NCI-H2081 treated with DMSO at 0.1 percent for 48 hours (cell line): ENCODE data around the gene SCUBE1.

Source experiments
- DNase-seq: peaks from one replicate; lab custom pipeline; 2025; lab: John Stamatoyannopoulos, UW

Gene SCUBE1

DNA sequence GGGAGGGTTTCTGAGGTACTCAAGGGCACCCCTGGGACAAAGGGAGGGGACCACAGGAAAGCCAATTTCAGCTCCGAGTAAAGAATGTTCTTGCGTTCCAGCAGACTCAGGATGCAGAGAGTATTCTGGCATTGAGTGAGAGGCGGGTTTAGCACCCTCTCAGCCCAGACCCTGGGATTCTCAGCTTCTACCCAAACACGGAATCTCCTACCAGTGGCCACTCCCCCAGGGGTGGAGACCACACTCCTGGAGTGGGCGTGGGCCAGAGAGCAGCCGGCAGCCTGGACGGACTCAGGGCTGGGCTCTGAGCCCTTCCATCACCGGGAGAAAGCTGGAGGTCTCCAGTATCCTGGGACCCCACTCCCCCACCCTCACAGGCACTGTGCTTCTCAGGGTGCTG lies 130.1 kb downstream of the SCUBE1 start:
- no peak for DNase-seq

DNA sequence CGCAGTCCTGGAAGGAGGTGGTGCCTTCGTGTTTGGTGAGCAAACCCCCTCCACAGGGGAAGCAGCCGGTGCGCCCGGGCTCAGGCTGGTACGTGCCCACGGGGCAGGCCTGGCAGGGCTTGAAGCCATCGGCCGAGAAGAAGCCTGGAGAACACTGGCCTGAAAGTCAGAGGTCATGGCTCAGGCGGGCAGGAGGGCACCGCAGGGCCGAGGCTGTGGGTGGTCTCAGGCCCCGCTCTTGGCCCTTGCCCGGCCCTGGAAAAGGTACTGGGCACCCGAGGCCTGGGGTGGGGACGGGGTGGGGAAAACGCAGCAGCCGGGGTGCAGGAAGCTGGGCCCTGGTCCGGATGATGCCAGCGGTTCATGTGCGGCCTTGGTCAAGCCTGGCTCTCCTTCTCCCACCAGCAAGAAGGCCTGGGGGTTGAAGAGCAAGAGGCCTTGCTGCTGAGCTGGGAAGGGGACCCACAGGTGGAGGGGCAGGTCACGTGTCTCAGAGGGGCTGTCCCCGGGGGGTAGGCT lies 130.7 kb downstream of the SCUBE1 start:
- no peak for DNase-seq

DNA sequence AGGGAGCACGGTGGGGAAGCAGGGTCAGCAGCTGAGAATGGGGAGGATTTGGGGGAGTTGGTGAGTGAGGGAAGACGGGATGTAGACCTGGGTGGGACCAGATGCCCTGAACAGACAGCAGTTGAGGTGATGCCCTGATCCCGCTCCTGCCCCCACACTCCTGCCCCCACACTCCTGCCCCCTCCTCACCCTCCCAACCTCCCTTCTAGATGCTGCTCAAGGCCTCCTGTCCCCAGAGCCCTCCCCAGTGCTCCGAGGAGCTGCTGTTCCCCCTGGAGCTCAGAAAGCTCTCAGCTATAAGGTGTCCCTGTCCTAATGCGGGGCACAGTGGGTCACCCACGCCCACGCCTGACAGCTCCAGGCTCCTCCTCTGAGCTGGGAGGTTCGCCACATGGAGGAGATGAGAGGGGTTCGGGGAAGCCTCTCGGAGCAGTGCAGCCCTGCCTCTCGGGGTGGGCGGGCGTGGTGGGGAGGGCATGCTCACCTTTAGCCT lies 131.2 kb downstream of the SCUBE1 start:
- no peak for DNase-seq

DNA sequence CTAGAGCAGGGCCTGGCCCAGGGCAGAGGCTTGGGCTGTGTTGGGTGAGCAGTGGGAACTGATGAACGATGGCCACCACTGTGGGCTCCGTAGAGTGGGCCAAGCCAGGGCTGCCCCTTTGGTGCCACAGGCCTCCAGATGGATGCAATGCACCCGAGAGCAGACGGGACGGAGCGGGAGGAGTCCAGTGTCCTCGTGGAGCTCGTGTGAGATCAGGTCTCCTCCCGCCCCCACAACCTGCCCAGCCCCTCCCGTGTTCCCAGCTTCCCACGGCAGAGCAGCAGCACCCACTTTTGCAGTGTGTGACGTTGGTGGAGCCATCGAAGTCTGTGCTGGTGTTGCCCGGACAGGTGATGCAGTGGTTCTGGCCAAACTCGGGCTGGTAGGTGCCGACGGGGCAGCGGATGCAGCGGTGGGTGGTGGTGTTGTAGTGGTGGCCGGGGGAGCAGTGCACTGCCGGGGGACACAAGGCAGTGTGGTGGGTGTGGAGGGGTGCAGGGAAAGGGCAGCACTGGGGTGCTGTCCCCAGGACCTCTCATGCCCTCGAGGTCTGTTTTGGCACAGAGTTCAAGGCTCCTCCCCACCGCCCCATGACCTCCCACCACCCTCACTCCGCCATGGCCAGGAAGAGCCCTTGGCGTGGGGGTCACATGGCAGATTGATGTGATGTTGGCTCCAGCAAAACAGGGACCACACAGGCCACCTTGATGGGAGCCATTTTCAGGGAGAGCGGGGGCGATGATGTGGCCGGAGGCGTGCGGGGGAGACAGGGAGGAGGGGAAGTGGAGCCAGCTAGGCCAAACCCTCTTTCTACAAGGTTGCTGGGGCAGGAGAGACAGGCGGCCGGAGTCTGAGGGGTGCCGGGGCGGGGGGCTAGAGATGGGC lies 132.3 kb downstream of the SCUBE1 start:
- DNase-seq = no peak

DNA sequence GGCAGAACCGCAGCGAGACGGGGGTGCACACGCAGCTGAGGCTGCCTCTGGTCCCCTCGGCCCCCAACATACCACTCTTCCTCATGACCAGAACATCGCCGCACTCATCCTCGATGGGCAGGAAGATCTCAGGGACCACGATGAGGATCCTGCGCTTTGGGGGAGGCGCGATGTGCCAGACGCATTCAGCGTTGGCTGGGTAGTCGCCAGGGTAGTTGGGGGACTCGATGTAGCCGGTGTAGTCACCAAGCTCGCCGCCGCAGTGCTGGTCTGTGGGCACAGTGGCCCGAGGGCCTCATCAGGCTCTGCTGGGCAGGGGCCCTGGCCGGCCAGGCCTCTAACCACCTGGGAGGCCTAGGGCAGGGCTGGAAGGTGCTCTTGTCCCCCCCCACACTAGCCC lies 133.2 kb downstream of the SCUBE1 start:
- no peak for DNase-seq

DNA sequence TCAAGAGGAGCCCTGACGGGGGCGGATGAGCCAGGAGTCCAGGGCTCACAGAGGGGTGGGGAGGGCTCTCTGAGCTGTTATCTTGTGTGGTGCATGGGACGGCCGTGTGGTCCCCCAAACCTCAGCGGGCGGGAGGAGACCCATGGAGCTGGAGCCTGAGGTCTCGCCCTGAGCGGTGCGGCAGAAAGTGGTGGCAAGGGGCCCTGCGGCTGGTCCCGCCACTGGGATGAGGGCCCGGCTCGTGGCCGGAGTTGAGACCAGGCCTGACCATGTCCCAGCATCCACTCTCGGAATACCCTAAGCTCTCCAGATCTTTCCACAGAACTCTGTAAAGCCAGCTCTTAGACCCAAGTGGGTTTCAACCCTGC lies 133.7 kb downstream of the SCUBE1 start:
- no peak for DNase-seq

DNA sequence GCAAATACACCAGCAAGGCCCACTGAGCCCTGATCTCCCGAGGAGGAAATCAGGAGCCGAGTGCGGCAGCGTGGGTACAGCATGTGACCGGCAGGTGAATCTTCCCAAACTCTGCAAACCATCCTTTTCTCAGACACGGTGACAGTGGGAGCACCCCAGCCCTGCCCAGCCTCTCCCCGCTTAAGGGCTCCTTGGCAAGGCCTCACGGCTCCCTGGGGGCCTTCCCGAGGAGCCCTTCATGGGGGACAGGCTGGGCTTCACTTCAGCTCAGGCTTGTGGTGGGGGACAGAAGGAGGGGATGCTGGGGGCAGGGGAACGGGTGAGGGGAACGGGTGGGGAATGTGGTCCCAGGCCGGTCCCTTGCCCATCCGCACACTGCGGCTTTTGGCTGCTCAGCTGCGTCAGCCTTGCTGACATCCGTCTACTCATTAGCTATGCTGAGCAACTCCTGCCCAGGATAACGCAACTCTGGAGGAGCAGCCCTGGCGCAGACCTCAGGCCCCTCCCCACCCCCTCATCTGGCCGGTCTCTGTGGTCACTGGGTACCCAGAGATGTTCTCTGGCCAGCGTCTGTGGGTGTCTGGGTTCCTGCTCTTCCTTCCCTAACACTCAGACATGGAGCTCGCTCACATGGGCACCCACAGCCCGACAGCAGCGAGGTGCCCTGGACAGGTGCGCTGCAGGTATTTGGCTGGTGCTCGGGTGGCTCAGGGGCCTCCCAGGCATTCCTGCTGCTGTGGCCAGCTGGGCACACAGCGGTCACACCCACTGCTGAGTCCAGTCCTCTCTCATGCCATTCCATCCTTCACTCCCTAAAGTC lies 134.3 kb downstream of the SCUBE1 start:
- no peak for DNase-seq

DNA sequence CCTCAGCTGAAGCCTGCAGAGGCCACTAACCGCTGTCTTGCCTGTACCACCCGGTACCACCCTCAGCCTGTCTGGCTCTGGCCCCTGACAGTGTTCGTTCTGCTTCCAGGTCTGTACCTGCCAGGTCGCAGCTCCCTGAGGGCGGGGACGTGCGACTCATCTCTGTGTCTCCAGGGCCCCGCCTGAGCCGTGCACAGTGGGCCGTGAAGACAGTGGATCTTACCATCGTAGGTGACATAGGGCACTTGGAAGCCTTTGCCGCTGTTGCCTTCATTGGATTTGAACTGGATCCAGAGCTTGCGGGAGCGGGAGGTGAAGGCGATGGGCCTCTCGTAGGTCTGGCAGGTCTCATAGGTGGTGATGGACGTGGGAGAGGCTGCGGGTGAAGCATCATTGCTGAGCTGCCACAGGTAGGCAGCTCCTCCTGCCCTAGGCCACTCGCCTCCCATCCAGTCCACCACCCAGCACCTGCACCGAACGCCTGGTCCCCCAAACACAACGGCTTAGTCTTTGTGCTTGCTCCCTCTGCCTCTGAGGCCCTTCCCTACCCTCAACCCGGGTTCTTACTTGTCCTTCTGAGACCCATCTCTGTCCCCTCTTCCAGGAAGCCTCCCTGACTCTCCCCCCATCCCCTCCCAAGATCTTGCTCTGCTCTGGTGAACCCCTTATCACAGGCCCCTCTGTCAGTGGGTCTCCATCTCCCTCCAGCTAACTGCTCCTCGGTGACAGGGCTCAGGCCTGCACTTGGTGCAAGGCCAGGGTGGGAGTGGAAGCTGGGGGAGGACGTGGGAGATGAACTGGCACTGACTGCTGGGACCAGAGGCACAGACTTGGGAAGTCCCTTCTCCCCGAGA lies 135.1 kb downstream of the SCUBE1 start:
- DNase-seq = no peak

DNA sequence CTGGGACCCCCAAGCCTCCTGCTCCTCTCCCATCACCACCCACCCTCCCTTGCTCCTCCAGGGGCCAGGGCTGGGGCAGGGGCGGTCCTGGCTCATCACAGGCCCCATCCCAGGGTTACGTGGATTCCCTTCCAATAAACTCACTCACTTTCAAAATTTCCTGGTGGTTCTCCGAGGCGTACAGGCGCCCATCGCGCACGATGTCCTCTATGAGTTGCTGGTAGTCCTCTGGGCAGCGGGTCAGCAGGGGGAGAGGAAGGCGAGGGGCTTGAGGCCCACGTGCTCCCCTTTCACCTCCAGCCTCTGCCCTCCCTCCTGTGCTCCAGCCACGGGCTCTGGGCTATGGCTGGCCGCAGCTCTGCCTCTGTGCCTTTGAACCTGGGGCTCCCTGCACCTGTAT lies 135.8 kb downstream of the SCUBE1 start:
- DNase-seq = no peak

DNA sequence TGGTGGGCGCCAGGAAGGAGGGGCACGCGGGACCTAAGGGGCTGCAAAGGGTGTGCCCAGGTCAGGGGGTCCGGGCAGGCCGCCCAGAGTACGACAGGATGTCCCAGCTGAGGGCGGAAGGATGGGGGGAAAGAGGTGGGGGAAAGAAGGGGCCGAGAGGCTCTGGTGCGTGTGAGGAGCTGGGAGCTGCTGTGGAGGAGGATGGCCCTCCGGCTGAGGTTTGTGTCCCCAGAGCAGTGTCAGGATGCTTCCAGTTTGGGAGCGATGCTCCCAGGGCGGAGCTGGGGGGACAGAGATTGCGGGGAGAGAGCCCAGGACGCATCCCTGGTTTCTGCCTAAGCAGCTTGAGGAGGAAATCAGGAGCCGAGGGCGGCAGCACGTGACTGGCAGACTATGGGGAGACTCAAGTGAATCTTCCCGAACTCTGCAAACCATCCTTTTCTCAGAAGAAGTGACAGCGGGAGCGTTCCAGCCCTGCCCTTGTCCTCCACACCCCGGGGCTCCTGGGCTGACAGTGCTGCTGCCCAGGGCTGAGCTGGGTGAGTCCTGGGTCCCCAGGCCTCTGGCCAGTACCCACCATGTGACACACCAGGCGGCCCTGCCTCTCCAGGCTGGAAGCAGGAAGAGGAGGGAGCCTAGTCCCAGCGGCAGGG lies 136.5 kb downstream of the SCUBE1 start:
- no peak for DNase-seq

DNA sequence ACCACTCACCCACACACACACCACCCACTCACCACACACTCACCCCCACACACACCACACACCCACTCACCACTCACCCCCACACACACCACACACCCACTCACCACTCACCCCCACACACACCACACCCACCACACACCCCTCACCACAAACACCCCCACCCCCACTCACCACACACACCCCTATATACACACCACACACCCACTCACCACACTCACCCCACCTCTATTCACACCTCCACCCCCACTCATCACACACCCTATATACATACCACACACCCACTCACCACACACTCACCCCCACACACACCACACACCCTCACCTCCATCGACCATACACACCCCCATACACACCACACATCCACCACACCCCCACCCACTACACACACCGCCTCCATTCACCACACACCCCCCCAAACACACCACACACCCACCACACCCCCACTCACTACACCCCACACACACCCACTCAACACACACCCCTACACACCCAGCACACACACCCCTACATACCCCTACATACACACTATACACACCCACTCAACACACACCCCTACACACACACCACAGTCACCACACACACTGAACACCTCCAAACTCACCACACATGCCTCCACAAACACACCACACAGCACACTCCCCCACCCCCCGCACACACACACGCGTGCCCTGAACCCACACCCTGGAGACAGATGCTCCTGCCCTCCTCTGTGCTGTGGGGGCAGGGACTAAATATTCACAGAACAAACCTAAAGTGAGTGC lies 137.2 kb downstream of the SCUBE1 start:
- DNase-seq = no peak

DNA sequence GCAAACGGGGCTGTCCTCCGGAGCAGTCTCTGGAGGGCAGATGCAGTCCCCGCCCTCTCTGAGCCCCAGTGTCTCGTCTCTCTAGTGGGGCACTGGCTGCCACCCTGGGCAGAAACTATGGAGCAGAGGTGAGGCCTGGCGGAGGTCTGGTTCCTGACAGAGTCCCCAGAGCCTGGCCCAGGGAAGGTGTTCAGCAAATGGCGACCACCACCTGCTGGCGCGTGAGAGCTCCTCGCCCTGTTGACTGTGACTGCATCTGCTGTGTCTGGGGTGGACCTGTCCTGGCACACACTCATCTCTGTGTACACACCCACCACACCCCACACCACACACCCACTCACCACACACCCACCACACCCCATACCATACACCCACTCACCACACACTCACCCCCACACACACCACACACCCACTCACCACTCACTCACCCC lies 137.9 kb downstream of the SCUBE1 start:
- DNase-seq = no peak

DNA sequence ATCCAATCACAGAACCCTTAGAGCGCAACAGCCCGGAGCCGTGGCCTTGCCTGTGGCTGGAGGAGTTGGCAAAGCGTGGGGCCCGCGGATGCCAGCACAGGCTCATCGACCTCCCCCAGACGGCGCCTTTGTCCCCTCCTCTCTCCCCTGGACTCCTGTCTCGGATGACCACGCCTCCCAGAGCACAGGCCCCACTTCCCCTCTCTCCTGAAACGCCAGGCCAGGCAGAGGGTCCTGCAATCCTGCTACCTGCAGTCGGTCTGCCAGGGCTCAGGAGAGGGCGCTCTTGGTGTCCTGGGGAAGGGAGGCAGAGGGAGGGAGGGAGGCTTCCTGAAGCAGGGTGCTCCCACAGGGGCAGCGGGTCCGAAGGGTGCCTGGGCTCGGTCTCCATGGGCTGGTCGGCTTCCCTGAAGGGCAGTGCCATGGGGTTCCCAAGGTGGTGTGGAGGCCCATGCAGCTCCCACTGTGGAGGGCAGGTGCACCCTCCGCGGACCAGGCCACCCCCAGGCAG lies 139.6 kb downstream of the SCUBE1 start:
- DNase-seq = no peak

DNA sequence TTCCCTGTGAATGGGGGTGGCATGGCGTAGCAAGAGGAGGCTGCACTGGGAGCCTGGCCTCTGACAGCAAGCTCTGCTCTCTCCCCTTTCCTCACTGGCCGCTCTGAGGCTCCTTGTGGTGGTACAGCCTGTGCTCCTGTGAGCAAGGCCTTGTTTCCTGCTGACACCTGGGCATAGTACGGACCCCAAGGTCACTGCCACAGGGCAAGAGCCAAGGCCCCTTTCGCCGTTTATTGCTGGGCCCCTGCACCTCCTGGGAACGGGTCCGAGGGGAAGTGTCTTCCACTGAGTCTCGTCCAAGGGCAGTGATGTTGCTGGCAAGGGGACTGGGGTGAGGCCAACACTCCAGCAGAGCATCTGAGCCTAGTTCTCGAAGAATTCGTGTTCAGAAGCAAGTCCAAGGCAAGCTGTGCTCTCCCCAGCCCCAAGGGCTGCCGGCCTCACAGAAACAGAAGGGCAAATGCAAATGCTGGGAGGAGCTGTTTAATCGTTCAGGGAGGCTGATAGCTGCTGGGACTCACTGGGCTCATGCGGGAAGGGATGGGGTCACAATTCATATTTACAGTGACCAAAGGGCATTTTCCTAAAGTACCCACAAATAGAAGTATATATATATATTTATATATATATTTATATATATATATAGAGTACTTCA lies 140.3 kb downstream of the SCUBE1 start:
- DNase-seq = no peak

DNA sequence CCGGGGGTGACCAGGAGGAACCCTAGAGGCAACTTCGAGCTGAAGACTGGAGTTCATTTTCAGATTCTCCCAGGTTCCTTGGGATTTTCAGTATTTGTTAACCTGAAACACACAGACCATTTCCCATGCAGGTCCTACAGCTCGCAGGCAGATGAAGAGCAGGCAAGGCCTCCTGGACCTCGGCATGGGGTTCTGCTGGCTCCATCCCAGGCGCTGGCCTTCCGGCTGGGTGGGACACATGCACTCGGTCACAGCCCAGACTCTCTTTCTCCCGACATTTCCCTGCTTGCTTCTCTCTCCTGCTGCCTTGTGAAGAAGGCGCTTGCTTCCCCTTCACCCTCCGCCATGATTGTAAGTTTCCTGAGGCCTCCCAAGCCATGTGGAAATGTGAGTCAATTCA lies 140.8 kb downstream of the SCUBE1 start:
- no peak for DNase-seq

DNA sequence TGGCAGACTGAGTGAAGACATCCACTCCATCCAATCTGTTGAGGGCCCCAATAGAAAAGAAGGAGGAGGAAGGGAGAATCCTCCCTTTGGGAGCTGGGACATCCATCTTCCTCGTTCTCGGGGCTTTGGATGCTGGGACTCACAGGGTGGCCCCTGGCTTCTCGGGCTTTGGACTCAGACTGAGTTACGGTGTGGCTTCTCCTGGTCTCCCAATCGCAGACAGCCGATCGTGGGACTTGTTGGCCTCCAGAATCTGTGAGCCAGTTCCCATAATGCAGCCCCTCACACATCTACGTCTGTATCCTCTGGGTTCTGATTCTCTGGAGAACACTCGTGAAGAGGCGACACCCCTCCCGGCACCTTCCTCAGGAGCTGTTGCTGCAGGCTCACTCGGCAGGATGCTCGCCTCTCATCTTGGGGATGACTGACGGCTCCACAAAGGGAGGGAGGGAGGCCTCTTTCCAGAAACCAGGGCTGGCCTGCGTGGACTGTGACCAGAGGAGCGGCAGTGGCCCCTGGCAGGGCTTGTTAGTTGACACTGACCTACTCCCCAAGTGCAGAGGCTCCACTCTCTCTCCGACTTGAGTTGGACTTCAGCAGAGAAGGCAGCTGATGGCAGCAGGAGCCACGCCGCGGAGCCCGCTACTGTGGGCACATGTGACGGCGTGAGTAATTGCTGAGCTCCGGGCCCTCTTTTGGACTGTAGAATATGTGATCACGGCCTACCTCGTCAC lies 141.5 kb downstream of the SCUBE1 start:
- DNase-seq = no peak

DNA sequence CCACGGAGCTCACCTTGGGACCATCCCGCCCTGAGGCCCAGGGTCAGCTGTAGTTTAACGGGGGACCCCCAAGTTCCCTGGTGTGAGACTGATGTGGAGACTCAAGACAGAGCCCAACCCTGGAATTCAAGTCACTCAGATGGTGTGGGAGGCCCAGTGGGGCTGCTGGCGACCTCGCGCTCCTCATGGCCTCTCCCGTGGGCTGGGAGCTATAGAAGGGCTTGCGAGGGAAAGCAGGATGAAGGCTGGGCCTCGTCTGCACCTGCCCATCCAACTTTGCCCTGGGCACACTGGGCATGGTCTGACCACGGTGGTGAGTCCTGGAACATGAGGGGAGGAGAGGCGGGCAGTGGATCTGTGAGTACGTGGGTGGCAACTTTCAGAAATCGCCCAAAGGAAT lies 142.6 kb downstream of the SCUBE1 start:
- DNase-seq = no peak

DNA sequence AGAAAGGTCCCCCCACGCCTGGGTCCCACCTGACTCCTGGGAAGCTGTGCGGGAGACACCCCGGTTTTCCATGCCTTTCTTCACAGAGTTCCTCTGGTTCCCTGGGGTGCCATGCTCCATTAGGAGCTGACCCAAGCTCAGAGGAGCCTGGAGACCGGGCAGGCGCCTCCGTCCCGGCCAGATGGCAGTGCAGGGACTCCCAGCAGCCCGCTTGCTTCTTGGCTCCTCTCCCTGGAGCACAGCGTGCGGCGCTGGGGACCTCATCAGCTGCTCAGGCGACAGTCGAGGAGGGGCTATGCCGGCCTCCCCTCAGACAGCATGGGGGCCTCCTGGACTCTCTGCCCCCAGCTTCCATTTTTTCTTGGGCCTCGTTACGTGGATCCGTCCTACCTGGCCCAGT lies 143.1 kb downstream of the SCUBE1 start:
- DNase-seq = no peak

DNA sequence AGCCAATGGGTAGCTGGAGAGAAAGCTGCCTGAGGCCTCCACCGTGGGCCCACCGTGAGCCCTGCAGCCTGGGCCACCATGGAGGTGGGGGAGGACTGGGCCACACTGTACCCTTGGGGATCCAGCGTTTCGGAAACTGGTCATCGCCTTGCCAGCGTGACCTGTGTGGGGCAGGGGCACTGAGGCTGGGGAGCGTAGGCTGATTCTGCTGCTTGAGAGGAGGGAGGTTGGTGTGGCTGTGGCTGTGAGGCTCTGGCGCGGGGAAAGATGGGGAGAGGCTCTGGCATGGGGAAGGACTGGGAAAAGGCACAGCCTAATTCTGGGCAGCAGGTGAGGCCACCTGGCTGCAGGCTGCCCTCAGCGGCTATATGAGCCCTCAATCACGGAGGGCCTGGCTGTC lies 143.6 kb downstream of the SCUBE1 start:
- no peak for DNase-seq
